Pancreas (tissue), 10 donors: ENCODE results near the gene CSNK1E. TPM values are rescaled to one million over a fixed set of nuclear protein-coding genes. Genes with fewer than 3 reads are reported as not detected.
A peak's percentile ranks its signal among the peaks of the same experiment; 100 is the strongest.

Experiments used
- ATAC-seq, 4 donors: fragments of 200-7000 bp; cut with Tn5 transposase; one replicate each; pipeline versions ENCODE4 v1.8.0 to v1.9.1; 2020; ENCODE audit warnings: mild to moderate bottlenecking in 4 of 4, moderate library complexity in 4 of 4
- DNase-seq, 6 donors: peaks; one replicate each; pipeline ENCODE4 v3.0.0-alpha.2; 2020
- FAIRE-seq: peaks from 2 replicates; lab custom pipeline; 2012; peaks lifted over from hg19 to GRCh38; lab: Jason Lieb, UNC
- H3K27ac ChIP-seq, 4 donors: fragments of 200-600 bp; sonication (generic); 1 replicate in 3 of 4; 2 replicates in 1 of 4; pipeline versions ENCODE4 v1.5.0 to v1.8.0; 2020
- H3K27me3 ChIP-seq, 4 donors: fragments of 200-600 bp; one replicate each; pipeline ENCODE4 v1.8.0; 2021
- H3K36me3 ChIP-seq, 3 donors: fragments of 200-600 bp; sonication (generic) in 1 of 3; one replicate each; pipeline versions ENCODE4 v1.5.0 to v1.8.0; 2020 to 2021
- H3K4me1 ChIP-seq, 3 donors: fragments of 200-600 bp; one replicate each; pipeline ENCODE4 v1.8.0; 2021
- H3K4me3 ChIP-seq, 4 donors: fragments of 200-600 bp; sonication (generic) in 2 of 4; one replicate each; pipeline versions ENCODE4 v1.5.0 to v1.8.0; 2020 to 2021
- H3K9me3 ChIP-seq, 4 donors: fragments of 200-600 bp; one replicate each; pipeline ENCODE4 v1.8.0; 2021
- WGBS, 2 donors: extraction: QIAGEN DNeasy Blood & Tissue Kit; methylation state at CpG; one replicate each; pipeline ENCODE4 v1.1.7; 2013; 5-methylcytosine and 5-hydroxymethylcytosine counted together
- intact Hi-C, 3 donors: fragments of 100-400 bp; cut with DNase I; formaldehyde crosslinking; loops; one replicate each; pipeline versions ENCODE4 v1.11.1 to v1.14.2; 2022
- polyA plus RNA-seq, 2 donors: library from polyadenylated mRNA; stranded (reverse); fragments of 200-250 nt; gene quantifications; one replicate each; pipeline ENCODE4 v1.2.3, GENCODE V29; 2013
- total RNA-seq, 6 donors: library from RNA; stranded (reverse); fragmentation: NEBNext Ultra II Directional in 4 of 6; extraction: Animal tissue kit (Norgen Biotek cat#: 25700) in 4 of 6; gene quantifications; one replicate each; pipeline versions ENCODE4 v1.2.1 to v1.2.4, GENCODE V29; 2021 to 2023
- TF ChIP-seq, protein P1 (sequence below), 4 donors: fragments of 200-600 bp; sonication (generic) in 3 of 4; IDR thresholded peaks; one replicate each; pipeline versions ENCODE4 v1.5.0 to v1.8.0; 2021; ENCODE audit warnings: antibody characterized with exemption in 4 of 4
- donor health status: healthy with polysubstance abuse.
- donor health status: DM: no; HTN: no; CAD: no; lungs with moderate emphysema.
- donor health status: DM: no; HTN: no; CAD: no.
- donor health status: control.
- donor health status: control.
- donor health status: Bipolar disorder and iron deficiency.
- donor health status: DM: yes; HTN: yes; CAD: no.
- donor health status: DM: no; HTN: no; CAD: no.
- donor health status: DM: no; HTN: no; CAD: no.
- donor health status: DM: yes; HTN: yes; CAD: no.

The CSNK1E gene
- total and polyA plus RNA-seq, 8 donors: 52.7 to 115 (median 61.7) TPM

DNA sequence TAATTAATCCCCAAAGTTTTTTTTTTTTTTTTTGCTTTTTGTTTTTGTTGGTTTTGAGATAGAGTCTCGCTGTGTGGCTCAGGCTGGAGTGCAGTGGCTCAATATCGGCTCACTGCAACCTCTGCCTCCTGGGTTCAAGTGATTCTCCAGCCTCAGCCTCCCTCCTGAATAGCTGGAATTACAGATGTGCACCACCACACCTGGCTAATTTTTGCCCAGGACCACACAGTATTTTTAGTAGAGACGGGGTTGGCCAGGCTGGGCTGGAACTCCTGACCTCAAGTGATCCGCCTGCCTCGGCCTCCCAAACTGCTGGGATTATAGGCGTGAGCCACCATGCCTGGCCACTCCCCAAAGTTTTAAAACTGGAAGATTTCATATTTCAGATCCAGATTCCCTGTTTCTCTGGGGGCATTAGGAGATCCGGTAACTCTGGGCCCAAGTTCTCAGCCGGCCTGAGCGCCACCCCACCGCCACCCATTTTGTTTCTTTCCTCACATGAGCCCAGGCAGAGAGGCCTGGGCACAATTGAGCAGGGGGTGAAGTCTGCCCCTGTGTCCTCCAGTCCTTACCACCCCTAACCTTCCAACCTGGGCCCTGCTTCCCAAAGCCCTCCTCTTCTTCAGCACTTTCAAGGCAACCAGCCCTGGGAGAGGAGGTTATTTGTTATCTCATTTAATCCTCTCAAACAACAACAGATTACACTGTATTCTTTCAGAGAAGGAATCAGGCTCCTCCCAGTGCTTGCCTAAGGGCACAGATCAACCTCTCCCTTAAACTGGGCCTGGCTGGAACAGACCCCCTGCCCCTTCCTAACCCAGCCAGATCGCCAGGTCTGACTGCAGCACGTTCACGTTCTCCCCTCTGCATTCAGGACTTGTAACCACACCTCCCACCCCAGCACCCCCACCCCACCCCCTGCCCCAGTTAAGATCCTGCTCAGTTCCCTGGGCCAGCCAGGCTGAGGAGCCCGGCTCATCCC, 1.9 kb upstream of the CSNK1E start:
- TF ChIP-seq, protein P1, sequence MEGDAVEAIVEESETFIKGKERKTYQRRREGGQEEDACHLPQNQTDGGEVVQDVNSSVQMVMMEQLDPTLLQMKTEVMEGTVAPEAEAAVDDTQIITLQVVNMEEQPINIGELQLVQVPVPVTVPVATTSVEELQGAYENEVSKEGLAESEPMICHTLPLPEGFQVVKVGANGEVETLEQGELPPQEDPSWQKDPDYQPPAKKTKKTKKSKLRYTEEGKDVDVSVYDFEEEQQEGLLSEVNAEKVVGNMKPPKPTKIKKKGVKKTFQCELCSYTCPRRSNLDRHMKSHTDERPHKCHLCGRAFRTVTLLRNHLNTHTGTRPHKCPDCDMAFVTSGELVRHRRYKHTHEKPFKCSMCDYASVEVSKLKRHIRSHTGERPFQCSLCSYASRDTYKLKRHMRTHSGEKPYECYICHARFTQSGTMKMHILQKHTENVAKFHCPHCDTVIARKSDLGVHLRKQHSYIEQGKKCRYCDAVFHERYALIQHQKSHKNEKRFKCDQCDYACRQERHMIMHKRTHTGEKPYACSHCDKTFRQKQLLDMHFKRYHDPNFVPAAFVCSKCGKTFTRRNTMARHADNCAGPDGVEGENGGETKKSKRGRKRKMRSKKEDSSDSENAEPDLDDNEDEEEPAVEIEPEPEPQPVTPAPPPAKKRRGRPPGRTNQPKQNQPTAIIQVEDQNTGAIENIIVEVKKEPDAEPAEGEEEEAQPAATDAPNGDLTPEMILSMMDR (IDR thresholded peaks at IDR 0.05): no peak
- Histone ChIP-seq H3K4me3 (no peak overlapping the region), H3K27me3 (no peaks in the 10 kb centered on the region), H3K4me1 (peaks cover 0 to 3% (median 0%) of the 10 kb centered on the region in 3 donors), H3K9me3 (no peaks in the 10 kb centered on the region), H3K27ac (peak overlapping the region; percentile 56 to 89 (median 78)), H3K36me3 (no peaks in the 10 kb centered on the region)
- intact Hi-C loops: no loop called here
- FAIRE-seq: no peak
- no peak for DNase-seq
- no peak for ATAC-seq
- WGBS, 2 donors: 90 to 92% methylated on average over 14 of the region's 14 CpGs

DNA sequence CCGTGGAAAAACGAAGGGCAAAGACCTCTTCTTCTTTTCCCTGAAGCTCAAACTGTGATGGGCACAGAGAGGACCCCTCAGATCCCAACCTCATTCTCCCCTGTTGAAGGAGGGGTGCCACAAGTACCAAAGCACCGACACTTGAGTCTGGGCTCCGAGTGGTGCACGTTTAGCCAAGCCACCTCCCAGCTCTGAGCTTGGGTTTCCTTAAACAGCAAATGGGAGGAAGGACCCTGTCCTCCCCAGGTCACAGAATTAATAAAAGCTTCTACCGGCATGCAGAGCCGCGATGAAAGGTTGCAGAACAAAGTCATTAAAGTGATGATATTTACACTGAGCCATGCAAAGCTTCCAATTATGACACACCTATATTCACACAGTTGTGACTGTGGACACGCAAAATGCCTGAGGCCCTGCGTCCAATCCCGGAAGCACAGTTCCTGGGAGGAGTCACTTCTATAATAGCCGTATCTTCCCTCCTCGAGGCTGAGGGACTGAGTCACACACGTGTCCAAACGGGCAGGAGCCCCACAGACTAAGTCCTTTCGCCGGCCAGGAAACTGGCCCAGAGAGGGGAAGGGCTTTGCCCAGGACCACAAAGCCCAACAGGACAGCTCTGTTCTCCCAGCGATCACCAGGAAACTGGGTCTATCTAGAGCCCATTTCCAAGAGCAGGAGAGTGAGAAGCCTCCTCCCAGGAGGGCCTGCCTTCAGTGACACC, 922 bp upstream of the CSNK1E start:
- Histone ChIP-seq H3K9me3 (no peaks in the 10 kb centered on the region), H3K4me1 (peaks cover 0 to 3% (median 1%) of the 10 kb centered on the region in 3 donors), H3K27me3 (no peaks in the 10 kb centered on the region), H3K27ac (peak overlapping the region; percentile 56 to 89 (median 78)), H3K36me3 (no peaks in the 10 kb centered on the region), H3K4me3 (peak overlapping the region in 3 of 4 donors; percentile 18 to 76 (median 43))
- WGBS, 2 donors: 37 to 41% methylated on average over 18 of the region's 18 CpGs
- ATAC-seq (peak in 3 of 4 donors; percentile 32 to 67 (median 41)), DNase-seq (peak in 1 of 6 donors; percentile 49), FAIRE-seq (peak; percentile 91)
- intact Hi-C loops: no loop called here
- TF ChIP-seq, protein P1 (IDR thresholded peaks at IDR 0.05): no peak

DNA sequence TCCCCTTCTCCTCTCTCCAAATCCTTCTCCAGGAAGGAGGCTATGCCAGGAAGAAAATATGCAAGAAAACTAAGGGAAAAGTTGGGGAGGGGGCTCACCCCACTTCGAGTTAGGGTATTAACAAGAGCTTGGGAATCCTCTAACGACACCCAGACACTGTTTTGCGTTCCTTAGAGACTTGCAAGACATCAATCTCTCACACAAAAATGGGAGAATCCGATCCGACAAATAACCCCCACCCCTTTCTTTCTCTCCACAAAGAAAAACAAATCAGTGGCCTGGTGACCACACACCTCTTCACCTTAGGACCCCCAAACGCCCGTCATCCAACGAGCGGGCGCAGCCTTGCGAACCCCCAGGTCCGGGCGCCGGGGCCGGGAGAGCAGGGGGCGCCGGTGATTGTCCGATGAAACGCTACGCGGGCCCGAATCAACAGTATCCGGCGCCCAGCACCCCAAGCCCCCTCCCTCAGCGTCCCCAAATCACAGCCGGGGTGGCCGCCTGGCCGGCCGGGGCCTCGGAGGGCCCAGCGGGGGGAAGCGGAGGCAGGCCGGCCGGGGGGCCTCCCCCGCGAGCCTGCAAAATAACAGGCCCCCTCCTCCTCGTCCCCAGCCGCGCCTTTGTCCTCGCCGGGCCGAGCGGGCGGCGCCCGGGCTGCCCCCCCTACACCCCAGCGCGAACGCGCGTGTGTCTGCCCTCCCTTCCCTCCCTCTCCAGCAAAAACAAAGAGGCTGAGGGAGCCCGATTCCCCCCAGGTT, 690 bp downstream of the CSNK1E start:
- intact Hi-C loops: no loop called here
- TF ChIP-seq, protein P1 (IDR thresholded peaks at IDR 0.05): no peak
- FAIRE-seq: no peak

DNA sequence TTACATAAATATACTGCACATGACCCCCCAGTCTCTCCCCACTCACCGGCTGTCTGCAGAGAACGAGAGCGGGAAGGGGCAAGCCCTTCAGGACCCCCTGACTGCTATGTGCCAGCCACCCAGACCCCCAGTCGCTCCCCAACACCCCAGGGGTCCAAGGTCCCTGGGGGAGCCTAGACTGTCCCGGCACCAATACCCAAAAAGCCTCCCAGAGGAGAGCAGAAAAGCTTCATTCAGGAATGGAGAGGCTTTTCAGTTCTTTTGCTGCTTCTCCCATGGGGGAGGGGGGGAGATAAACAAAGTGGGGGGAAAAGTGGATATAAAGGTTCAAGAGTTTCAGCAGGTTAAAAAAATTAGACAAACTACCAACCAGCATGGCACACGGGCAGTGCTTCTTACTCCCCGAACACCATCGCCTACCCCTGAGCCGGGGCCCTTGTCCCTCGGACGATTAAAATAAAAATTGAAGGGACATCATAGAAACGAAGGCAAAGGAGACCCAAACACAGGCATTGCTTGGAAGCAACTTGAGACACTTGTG, 1.3 kb downstream of the CSNK1E start:
- WGBS, 2 donors: 3 to 5% methylated on average over 12 of the region's 12 CpGs
- Histone ChIP-seq H3K36me3 (no peaks in the 10 kb centered on the region), H3K27ac (peak overlapping the region; percentile 86 to 94 (median 90)), H3K27me3 (no peaks in the 10 kb centered on the region), H3K4me3 (peak overlapping the region; percentile 76 to 88 (median 76)), H3K9me3 (no peaks in the 10 kb centered on the region), H3K4me1 (peaks cover 0 to 7% (median under 1%) of the 10 kb centered on the region in 3 donors)
- FAIRE-seq: no peak
- peak; percentile 3 to 10 (median 6) for ATAC-seq
- no peak for DNase-seq
- TF ChIP-seq, protein P1 (IDR thresholded peaks at IDR 0.05): no peak
- intact Hi-C loops: no loop called here

More for the DNA sequence above, 690 bp downstream of the CSNK1E start:
- ATAC-seq (peak; percentile 48 to 69 (median 59)), DNase-seq (peak; percentile 54 to 84 (median 66))
- Histone ChIP-seq H3K27ac (peak overlapping the region; percentile 86 to 94 (median 90)), H3K36me3 (no peaks in the 10 kb centered on the region), H3K4me1 (peaks cover 0 to 3% (median 3%) of the 10 kb centered on the region in 3 donors), H3K9me3 (no peaks in the 10 kb centered on the region), H3K27me3 (no peaks in the 10 kb centered on the region), H3K4me3 (peak overlapping the region; percentile 76 to 88 (median 76))
- 0 to 1% methylated on average over 41 to 51 of the region's 52 CpGs for WGBS, 2 donors
